AG04450 (cell line): ENCODE results near the gene STK38. TPM values are rescaled to one million over a fixed set of nuclear protein-coding genes. Genes with fewer than 3 reads are reported as not detected.

ENCODE experiments used
- CTCF ChIA-PET: fragments of 300-600, 350-600 bp; formaldehyde crosslinking; extraction: SDS; loops from one replicate; lab custom pipeline; 2022; ENCODE audit warnings: antibody characterized with exemption, inconsistent platforms; lab: Charles Lee
- POLR2A ChIA-PET: fragments of 350-600 bp; formaldehyde crosslinking; extraction: SDS; loops from one replicate; lab custom pipeline; 2021; ENCODE audit warnings: antibody characterized with exemption, inconsistent platforms; lab: Yijun Ruan, JAX
- DNase-seq: peaks from one replicate; pipeline ENCODE4 v3.0.0-alpha.2; 2011; ENCODE audit warnings: low read depth, low spot score
- H3K27ac ChIP-seq: one replicate; pipeline ENCODE4 v1.5.1; 2012; ENCODE audit warnings: low read depth, low read length, control low read depth
- H3K27me3 ChIP-seq: one replicate; pipeline ENCODE4 v1.6.0; 2012; ENCODE audit warnings: low read length; ENCODE audit not compliant: control insufficient read depth, insufficient read depth
- H3K4me3 ChIP-seq: 2 replicates; pipeline ENCODE4 v1.5.1; 2011; ENCODE audit warnings: mild to moderate bottlenecking, low read depth, low read length, control low read depth
- H3K9me3 ChIP-seq: 2 replicates; pipeline ENCODE4 v1.5.1; 2012; ENCODE audit warnings: low read length; ENCODE audit not compliant: control insufficient read depth, insufficient read depth
- CTCF ChIP-seq: IDR thresholded peaks from 2 replicates; pipeline ENCODE4 v1.5.1; 2011; ENCODE audit warnings: low read depth, low read length, control low read depth, inconsistent platforms
- polyA minus RNA-seq: library from RNA; depleted of rRNA, polyadenylated mRNA; stranded (reverse); fragments of >200 nt; gene quantifications from 2 replicates; pipeline ENCODE4 v1.2.3, GENCODE V29; 2011; rRNA and poly(A)+ RNA removed
- polyA plus RNA-seq: library from polyadenylated mRNA; depleted of rRNA; stranded (reverse); fragments of >200 nt; gene quantifications from 2 replicates; pipeline ENCODE4 v1.2.3, GENCODE V29; 2011; rRNA removed

STK38 gene
- 27.1 and 34.9 TPM in 2 replicates for polyA plus RNA-seq
- polyA minus RNA-seq, result 14.7 and 17.3 TPM in 2 replicates

GRCh38 chr6:36546920-36547645 is at the start of gene STK38:
TSS of gene STK38 (minus strand) at chr6:36547479. CDS start at chr6:36540202, 7,277 bp downstream.
- H3K9me3 ChIP-seq, result no peaks in the 10 kb centered on the region; the same call in 1 of the 2 replicates
- H3K4me3 ChIP-seq, result peak within 1 kb of the TSS; percentile 96
- TF ChIP-seq CTCF, result no peak
- peaks cover 3% of the 10 kb centered on the region for H3K27me3 ChIP-seq
- CTCF ChIA-PET, result no interaction called here
- POLR2A ChIA-PET, result no interaction called here
- peak; percentile 65 for DNase-seq
- H3K27ac ChIP-seq, result peak within 1 kb of the TSS; percentile 77

GRCh38 chr6:36596356-36596755 is 49.1 kb upstream of the STK38 start:
- no peak for DNase-seq
- Histone ChIP-seq H3K4me3 (peak overlapping the region; percentile 74), H3K27ac (no peak overlapping the region), H3K27me3 (no peaks in the 10 kb centered on the region), H3K9me3 (no peaks in the 10 kb centered on the region)
- ChIA-PET POLR2A (interaction anchor here (0.6 to 3.3 kb wide), 11 partner anchors 10 to 173 kb away, joined by 3 to 22 read pairs (median 4); partner anchors contain the start of gene CDKN1A), CTCF (interaction anchor here (0.9 to 1.0 kb wide), 2 partner anchors 19 to 85 kb away, joined by 4 to 6 read pairs; no protein-coding TSS in a partner anchor)
- TF ChIP-seq CTCF, result no peak

GRCh38 chr6:36594816-36595643 is 47.8 kb upstream of the STK38 start:
- no peak for DNase-seq
- TF ChIP-seq CTCF, result no peak
- ChIA-PET CTCF (no interaction called here), POLR2A (interaction anchor here (0.6 to 3.3 kb wide), 9 partner anchors 8 to 172 kb away, joined by 3 to 22 read pairs (median 4); no protein-coding TSS in a partner anchor)
- peak overlapping the region; percentile 74 for H3K4me3 ChIP-seq
- H3K27ac ChIP-seq, result peak overlapping the region; percentile 98
- H3K9me3 ChIP-seq, result no peaks in the 10 kb centered on the region
- H3K27me3 ChIP-seq, result no peaks in the 10 kb centered on the region

GRCh38 chr6:36594029-36594815 is 46.9 kb upstream of the STK38 start, which contains the start of gene SRSF3:
TSS of gene SRSF3 (plus strand) at chr6:36594362. CDS start at chr6:36596763, 2,401 bp downstream.
- CTCF ChIA-PET, result interaction anchor here (0.6 kb wide), 1 partner anchor 20 kb away, joined by 5 read pairs; no protein-coding TSS in a partner anchor
- Histone ChIP-seq H3K4me3 (peak within 1 kb of the TSS; percentile 74), H3K9me3 (no peaks in the 10 kb centered on the region), H3K27me3 (no peaks in the 10 kb centered on the region), H3K27ac (peak within 1 kb of the TSS; percentile 98)
- DNase-seq, result peak; percentile 94
- POLR2A ChIA-PET, result interaction anchor here (0.6 to 1.3 kb wide), 5 partner anchors 9 to 130 kb away, joined by 3 to 18 read pairs (median 5); no protein-coding TSS in a partner anchor
- TF ChIP-seq CTCF, result peak; percentile 52
